ENCODE data around the gene SPRYD7. TPM values are rescaled to one million over a fixed set of nuclear protein-coding genes. Genes with fewer than 3 reads are reported as not detected.
A peak's percentile ranks its signal among the peaks of the same experiment; 100 is the strongest.

SPRYD7 gene
- total and polyA plus RNA-seq, 7 experiments from 2014 or later, result 1.5 to 3.1 (median 2.1) TPM

GRCh38 chr13:49898792-49899191 lies 37.3 kb downstream of the SPRYD7 start:
- Histone ChIP-seq H3K27ac (ENCODE audit: low read depth, low read length) (no peak overlapping the region), H3K4me1 (ENCODE audit: control insufficient read depth in 2 of 2, insufficient read depth in 2 of 2, low read length in 2 of 2) (no peaks in the 10 kb centered on the region), H3K4me3 (ENCODE audit: low read length) (no peak overlapping the region), H3K9me3 (ENCODE audit: control insufficient read depth in 2 of 3, low read length in 3 of 3) (no peaks in the 10 kb centered on the region), H3K27me3 (ENCODE audit: control insufficient read depth in 2 of 2, insufficient read depth in 2 of 2, low read length in 2 of 2) (no peaks in the 10 kb centered on the region), H3K36me3 (ENCODE audit: control insufficient read depth in 2 of 3, insufficient read depth in 3 of 3, low read length in 3 of 3) (no peaks in the 10 kb centered on the region)
- ATAC-seq (no peak), DNase-seq (no peak)
- no peaks in the 10 kb centered on the region for H3K4me1 Mint-ChIP-seq
- POLR2A ChIA-PET, result no interaction called here
- H3K27me3 Mint-ChIP-seq, result no peaks in the 10 kb centered on the region
- H3K27ac Mint-ChIP-seq, result no peak overlapping the region
- CTCF ChIA-PET, result no interaction called here
- intact Hi-C loops (cut with micrococcal nuclease), result no loop called here
- peaks cover 0 to 4% (median 0%) of the 10 kb centered on the region in 5 donors for H3K36me3 Mint-ChIP-seq
- H3K9me3 Mint-ChIP-seq, result no peaks in the 10 kb centered on the region
- H3K4me3 Mint-ChIP-seq, result no peak overlapping the region

DNA sequence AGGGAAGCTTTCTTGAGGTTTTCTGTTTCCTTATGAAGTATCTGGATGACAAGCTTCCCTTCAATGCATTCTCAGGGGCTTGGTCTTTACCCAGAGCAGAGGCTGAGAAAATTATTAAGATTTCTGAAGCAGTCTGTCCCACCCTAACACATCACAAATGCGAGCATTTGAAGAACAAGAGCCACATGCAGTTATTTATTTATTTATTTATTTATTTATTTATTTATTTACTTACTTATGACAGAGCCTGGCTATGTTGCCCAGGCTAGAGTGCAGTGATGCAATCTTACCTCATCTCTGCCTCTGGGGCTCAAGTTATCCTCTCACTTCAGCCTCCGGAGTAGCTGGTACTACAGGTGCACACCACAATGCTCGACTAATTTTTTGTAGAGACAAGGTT lies 38.4 kb downstream of the SPRYD7 start:
- CTCF ChIA-PET, result no interaction called here
- intact Hi-C loops (cut with micrococcal nuclease), result no loop called here
- Histone ChIP-seq H3K4me3 (ENCODE audit: low read length) (no peak overlapping the region), H3K4me1 (ENCODE audit: control insufficient read depth in 2 of 2, insufficient read depth in 2 of 2, low read length in 2 of 2) (no peaks in the 10 kb centered on the region), H3K36me3 (ENCODE audit: control insufficient read depth in 2 of 3, insufficient read depth in 3 of 3, low read length in 3 of 3) (no peaks in the 10 kb centered on the region), H3K27ac (ENCODE audit: low read depth, low read length) (no peak overlapping the region), H3K27me3 (ENCODE audit: control insufficient read depth in 2 of 2, insufficient read depth in 2 of 2, low read length in 2 of 2) (no peaks in the 10 kb centered on the region), H3K9me3 (ENCODE audit: control insufficient read depth in 2 of 3, low read length in 3 of 3) (no peaks in the 10 kb centered on the region)
- Mint-ChIP-seq H3K4me1 (no peaks in the 10 kb centered on the region), H3K4me3 (no peak overlapping the region), H3K36me3 (peaks cover 0 to 4% (median 0%) of the 10 kb centered on the region in 5 donors), H3K27ac (no peak overlapping the region), H3K27me3 (peaks cover 0 to 3% (median 0%) of the 10 kb centered on the region in 5 donors), H3K9me3 (peaks cover 0 to 4% (median 0%) of the 10 kb centered on the region in 11 donors)
- no peak for DNase-seq
- POLR2A ChIA-PET, result no interaction called here
- ATAC-seq, result no peak

DNA sequence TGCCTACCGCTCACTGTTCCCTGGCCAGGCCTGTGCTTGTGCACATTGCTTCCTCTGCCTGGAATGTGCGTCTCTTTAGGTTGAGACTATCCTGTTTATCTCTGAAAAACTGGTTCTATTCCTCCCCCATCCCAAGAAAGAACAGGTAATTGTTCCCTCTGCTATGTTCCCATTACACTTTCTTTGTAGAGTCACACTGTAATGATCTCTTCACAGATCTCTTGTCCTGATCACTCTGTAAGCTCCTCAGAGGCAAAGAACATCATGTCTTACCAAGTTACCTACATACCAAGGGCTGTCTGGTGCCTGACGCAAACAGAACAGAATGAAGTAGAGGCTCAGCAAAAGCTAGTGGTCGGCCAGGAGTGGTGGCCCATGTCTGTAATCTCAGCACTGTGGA lies 40.3 kb downstream of the SPRYD7 start:
- no peak for DNase-seq
- no peaks in the 10 kb centered on the region for H3K9me3 ChIP-seq (ENCODE audit: control insufficient read depth in 2 of 3, low read length in 3 of 3)
- Mint-ChIP-seq H3K36me3 (peaks cover 0 to 4% (median 0%) of the 10 kb centered on the region in 5 donors), H3K4me3 (no peak overlapping the region), H3K27me3 (peaks cover 0 to 3% (median 0%) of the 10 kb centered on the region in 5 donors), H3K9me3 (peaks cover 0 to 4% (median 0%) of the 10 kb centered on the region in 11 donors), H3K27ac (peak overlapping the region in 1 of 9 donors; percentile 48), H3K4me1 (no peaks in the 10 kb centered on the region)
- intact Hi-C loops (cut with micrococcal nuclease), result no loop called here
- H3K4me3 ChIP-seq (ENCODE audit: low read length), result no peak overlapping the region
- H3K27me3 ChIP-seq (ENCODE audit: control insufficient read depth in 2 of 2, insufficient read depth in 2 of 2, low read length in 2 of 2), result no peaks in the 10 kb centered on the region
- H3K27ac ChIP-seq (ENCODE audit: low read depth, low read length), result no peak overlapping the region
- H3K4me1 ChIP-seq (ENCODE audit: control insufficient read depth in 2 of 2, insufficient read depth in 2 of 2, low read length in 2 of 2), result no peaks in the 10 kb centered on the region
- ChIA-PET CTCF (no interaction called here), POLR2A (no interaction called here)
- no peak for ATAC-seq
- no peaks in the 10 kb centered on the region for H3K36me3 ChIP-seq (ENCODE audit: control insufficient read depth in 2 of 3, insufficient read depth in 3 of 3, low read length in 3 of 3)

DNA sequence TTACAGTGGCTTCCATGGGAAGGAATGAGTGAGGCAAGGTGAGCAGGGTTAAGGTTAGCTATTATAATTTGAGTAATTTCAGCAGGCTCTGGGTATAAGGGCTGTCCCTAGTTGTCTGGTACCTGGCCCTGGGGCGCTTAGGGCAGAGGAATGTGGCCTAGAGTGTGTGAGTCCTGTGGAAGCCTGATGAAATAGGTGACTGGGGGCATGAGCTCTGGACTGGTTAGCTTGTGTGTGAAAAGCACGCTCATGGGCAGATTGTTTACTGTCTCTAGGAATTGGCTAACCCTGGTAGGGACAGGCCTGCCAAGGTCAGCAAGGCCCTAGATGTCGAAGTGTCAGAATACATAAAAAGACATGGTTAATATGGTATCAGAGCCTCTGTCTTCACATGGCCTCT lies 42.5 kb downstream of the SPRYD7 start:
- Histone ChIP-seq H3K36me3 (ENCODE audit: control insufficient read depth in 2 of 3, insufficient read depth in 3 of 3, low read length in 3 of 3) (no peaks in the 10 kb centered on the region), H3K27me3 (ENCODE audit: control insufficient read depth in 2 of 2, insufficient read depth in 2 of 2, low read length in 2 of 2) (no peaks in the 10 kb centered on the region), H3K4me3 (ENCODE audit: low read length) (no peak overlapping the region), H3K9me3 (ENCODE audit: control insufficient read depth in 2 of 3, low read length in 3 of 3) (no peaks in the 10 kb centered on the region), H3K27ac (ENCODE audit: low read depth, low read length) (no peak overlapping the region), H3K4me1 (ENCODE audit: control insufficient read depth in 2 of 2, insufficient read depth in 2 of 2, low read length in 2 of 2) (no peaks in the 10 kb centered on the region)
- no peak overlapping the region for H3K4me3 Mint-ChIP-seq
- H3K27ac Mint-ChIP-seq, result no peak overlapping the region
- ATAC-seq (no peak), DNase-seq (no peak)
- H3K27me3 Mint-ChIP-seq, result peaks cover 0 to 3% (median 0%) of the 10 kb centered on the region in 5 donors
- H3K4me1 Mint-ChIP-seq, result no peaks in the 10 kb centered on the region
- POLR2A ChIA-PET, result no interaction called here
- CTCF ChIA-PET, result no interaction called here
- H3K36me3 Mint-ChIP-seq, result peaks cover 0 to 4% (median 0%) of the 10 kb centered on the region in 5 donors
- intact Hi-C loops (cut with micrococcal nuclease), result no loop called here
- peaks cover 0 to 8% (median 0%) of the 10 kb centered on the region in 11 donors for H3K9me3 Mint-ChIP-seq

DNA sequence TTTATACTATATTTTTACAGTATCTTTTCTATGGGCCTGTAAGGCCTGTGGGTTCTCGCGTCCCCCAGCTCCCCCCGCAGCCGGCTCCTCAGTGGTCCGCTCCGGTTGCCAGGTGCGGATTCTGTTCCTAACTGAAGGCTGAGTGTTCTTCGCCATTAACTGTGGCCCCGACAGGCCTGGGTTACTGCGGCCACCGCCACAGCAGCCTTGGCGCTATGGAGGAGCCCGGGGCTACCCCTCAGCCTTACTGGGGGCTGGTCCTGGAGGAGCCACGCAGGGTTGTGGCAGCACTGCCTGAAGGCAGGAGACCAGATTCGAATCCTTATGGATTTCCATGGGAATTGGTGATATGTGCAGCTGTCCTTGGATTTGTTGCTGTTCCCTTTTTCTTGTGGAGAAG lies 45.8 kb downstream of the SPRYD7 start:
- DNase-seq, result no peak
- Mint-ChIP-seq H3K27ac (no peak overlapping the region), H3K27me3 (peaks cover 0 to 3% (median 0%) of the 10 kb centered on the region in 5 donors), H3K36me3 (no peaks in the 10 kb centered on the region), H3K9me3 (peaks cover 0 to 8% (median 2%) of the 10 kb centered on the region in 11 donors), H3K4me3 (no peak overlapping the region), H3K4me1 (no peaks in the 10 kb centered on the region)
- intact Hi-C loops (cut with micrococcal nuclease), result no loop called here
- CTCF ChIA-PET, result interaction anchor here (0.6 kb wide), 1 partner anchor 152 kb away, joined by 3 read pairs; no protein-coding TSS in a partner anchor
- POLR2A ChIA-PET, result no interaction called here
- Histone ChIP-seq H3K27me3 (ENCODE audit: control insufficient read depth in 2 of 2, insufficient read depth in 2 of 2, low read length in 2 of 2) (no peaks in the 10 kb centered on the region), H3K4me3 (ENCODE audit: low read length) (no peak overlapping the region), H3K27ac (ENCODE audit: low read depth, low read length) (no peak overlapping the region), H3K9me3 (ENCODE audit: control insufficient read depth in 2 of 3, low read length in 3 of 3) (no peaks in the 10 kb centered on the region), H3K4me1 (ENCODE audit: control insufficient read depth in 2 of 2, insufficient read depth in 2 of 2, low read length in 2 of 2) (no peaks in the 10 kb centered on the region), H3K36me3 (ENCODE audit: control insufficient read depth in 2 of 3, insufficient read depth in 3 of 3, low read length in 3 of 3) (no peaks in the 10 kb centered on the region)
- no peak for ATAC-seq

DNA sequence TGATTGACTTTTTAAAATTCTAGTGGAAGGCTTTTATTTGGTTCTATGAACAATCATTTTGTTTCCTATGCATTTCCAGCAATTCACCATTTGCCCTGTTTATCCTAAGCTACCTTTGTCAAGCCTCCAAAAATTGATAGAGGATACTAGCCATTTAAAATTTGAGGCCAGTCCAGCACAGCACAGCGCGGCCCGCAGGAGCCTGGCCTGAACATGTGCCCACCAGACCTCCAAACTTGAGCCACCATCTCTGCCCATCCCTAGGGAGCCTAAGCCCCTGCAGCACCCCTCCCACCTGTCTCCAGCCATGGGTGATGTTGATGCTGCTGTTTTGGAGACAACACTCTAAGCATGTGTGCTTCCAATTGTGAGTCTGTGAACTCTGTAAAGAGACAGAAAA lies 57.5 kb downstream of the SPRYD7 start:
- no peak overlapping the region for H3K27ac ChIP-seq (ENCODE audit: low read depth, low read length)
- H3K36me3 ChIP-seq (ENCODE audit: control insufficient read depth in 2 of 3, insufficient read depth in 3 of 3, low read length in 3 of 3), result no peaks in the 10 kb centered on the region
- ATAC-seq (no peak), DNase-seq (no peak)
- intact Hi-C loops (cut with micrococcal nuclease), result no loop called here
- ChIA-PET CTCF (no interaction called here), POLR2A (no interaction called here)
- Mint-ChIP-seq H3K27me3 (peaks cover 8 to 21% (median 19%) of the 10 kb centered on the region in 5 donors), H3K4me1 (no peaks in the 10 kb centered on the region), H3K9me3 (peaks cover 6 to 46% (median 27%) of the 10 kb centered on the region in 11 donors), H3K4me3 (no peak overlapping the region), H3K36me3 (peaks cover 0 to 10% (median 0%) of the 10 kb centered on the region in 5 donors), H3K27ac (no peak overlapping the region)
- H3K9me3 ChIP-seq (ENCODE audit: control insufficient read depth in 2 of 3, low read length in 3 of 3), result peaks cover 0 to 4% (median 0%) of the 10 kb centered on the region in 3 experiments
- no peak overlapping the region for H3K4me3 ChIP-seq (ENCODE audit: low read length)
- no peaks in the 10 kb centered on the region for H3K27me3 ChIP-seq (ENCODE audit: control insufficient read depth in 2 of 2, insufficient read depth in 2 of 2, low read length in 2 of 2)
- H3K4me1 ChIP-seq (ENCODE audit: control insufficient read depth in 2 of 2, insufficient read depth in 2 of 2, low read length in 2 of 2), result no peaks in the 10 kb centered on the region

GRCh38 chr13:49877629-49878218 lies 58.4 kb downstream of the SPRYD7 start:
- Mint-ChIP-seq H3K27me3 (peaks cover 8 to 21% (median 18%) of the 10 kb centered on the region in 5 donors), H3K27ac (no peak overlapping the region), H3K4me3 (no peak overlapping the region), H3K9me3 (peaks cover 6 to 53% (median 27%) of the 10 kb centered on the region in 11 donors), H3K36me3 (peaks cover 0 to 10% (median 0%) of the 10 kb centered on the region in 5 donors), H3K4me1 (no peaks in the 10 kb centered on the region)
- ATAC-seq, result no peak
- H3K4me1 ChIP-seq (ENCODE audit: control insufficient read depth in 2 of 2, insufficient read depth in 2 of 2, low read length in 2 of 2), result no peaks in the 10 kb centered on the region
- H3K36me3 ChIP-seq (ENCODE audit: control insufficient read depth in 2 of 3, insufficient read depth in 3 of 3, low read length in 3 of 3), result no peaks in the 10 kb centered on the region
- DNase-seq, result no peak
- CTCF ChIA-PET, result no interaction called here
- no peaks in the 10 kb centered on the region for H3K27me3 ChIP-seq (ENCODE audit: control insufficient read depth in 2 of 2, insufficient read depth in 2 of 2, low read length in 2 of 2)
- no peak overlapping the region for H3K27ac ChIP-seq (ENCODE audit: low read depth, low read length)
- POLR2A ChIA-PET, result no interaction called here
- H3K4me3 ChIP-seq (ENCODE audit: low read length), result no peak overlapping the region
- H3K9me3 ChIP-seq (ENCODE audit: control insufficient read depth in 2 of 3, low read length in 3 of 3), result peaks cover 0 to 4% (median 0%) of the 10 kb centered on the region in 3 experiments
- intact Hi-C loops (cut with micrococcal nuclease), result no loop called here
